ENCODE data around the gene SYNRG. TPM values are rescaled to one million over a fixed set of nuclear protein-coding genes. Genes with fewer than 3 reads are reported as not detected.

Gene SYNRG
- total and polyA plus RNA-seq, 5 donors from 2014 or later, result 72.0 to 118 (median 74.5) TPM

DNA sequence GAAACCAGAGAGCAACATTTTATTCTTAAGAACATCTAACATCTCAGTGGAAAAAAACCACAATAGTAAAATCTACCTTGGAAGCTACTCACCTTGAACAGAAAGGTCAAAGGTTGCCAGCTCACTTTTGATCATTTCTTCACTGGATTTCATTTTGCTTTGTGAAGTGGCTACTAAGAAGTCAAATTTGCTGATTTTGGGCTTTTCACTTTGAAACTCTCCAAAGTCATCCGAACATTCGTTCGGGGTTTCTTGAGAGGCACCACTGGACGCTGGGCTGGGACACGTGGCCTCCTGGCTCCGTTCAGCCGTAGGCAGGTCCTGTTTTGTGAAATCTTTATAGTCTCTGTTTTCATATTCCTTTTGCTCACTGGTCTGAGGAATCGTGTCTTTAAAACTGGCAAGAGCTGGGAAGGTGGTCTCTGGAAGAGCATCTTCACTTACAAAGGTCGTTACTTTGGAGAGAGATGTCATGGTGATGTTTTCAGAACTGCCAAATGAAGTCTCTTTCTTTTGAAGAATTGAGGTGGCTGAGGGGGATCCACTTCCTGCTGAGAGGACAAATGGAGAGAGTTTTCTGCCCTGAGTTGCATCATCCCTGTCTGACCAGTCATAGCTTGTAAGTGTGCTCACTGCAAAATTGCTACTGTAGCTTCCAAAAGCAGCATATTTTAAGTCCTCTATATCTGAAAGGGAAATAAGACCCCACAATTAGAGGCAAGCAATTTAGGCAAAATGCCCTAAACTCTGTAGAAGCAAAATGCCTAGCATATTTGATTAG lies 67.1 kb downstream of the SYNRG start:
- Mint-ChIP-seq H3K4me3 (no peak overlapping the region), H3K27ac (peak overlapping the region in 2 of 3 donors; percentile 14 to 62), H3K9me3 (no peaks in the 10 kb centered on the region), H3K27me3 (no peaks in the 10 kb centered on the region), H3K36me3 (peaks cover 36% of the 10 kb centered on the region), H3K4me1 (peaks cover 14 to 19% (median 17%) of the 10 kb centered on the region in 4 donors)
- no peaks in the 10 kb centered on the region for H3K4me1 ChIP-seq (ENCODE audit: control insufficient read depth, insufficient read depth, low read length, poor library complexity, severe bottlenecking)
- no peak overlapping the region for H3K27ac ChIP-seq (ENCODE audit: insufficient read depth, low read length, poor library complexity, severe bottlenecking)
- no peak overlapping the region for H3K4me3 ChIP-seq (ENCODE audit: low read depth, low read length)
- H3K9me3 ChIP-seq (ENCODE audit: control insufficient read depth in 2 of 2, low read length in 2 of 2), result no peaks in the 10 kb centered on the region
- DNase-seq, result no peak
- no peaks in the 10 kb centered on the region for H3K27me3 ChIP-seq (ENCODE audit: control insufficient read depth, insufficient read depth, low read length)
- ATAC-seq (ENCODE audit: low read depth in 2 of 2), result no peak
- peaks cover 77% of the 10 kb centered on the region for H3K36me3 ChIP-seq (ENCODE audit: control insufficient read depth, insufficient read depth, low read length)

DNA sequence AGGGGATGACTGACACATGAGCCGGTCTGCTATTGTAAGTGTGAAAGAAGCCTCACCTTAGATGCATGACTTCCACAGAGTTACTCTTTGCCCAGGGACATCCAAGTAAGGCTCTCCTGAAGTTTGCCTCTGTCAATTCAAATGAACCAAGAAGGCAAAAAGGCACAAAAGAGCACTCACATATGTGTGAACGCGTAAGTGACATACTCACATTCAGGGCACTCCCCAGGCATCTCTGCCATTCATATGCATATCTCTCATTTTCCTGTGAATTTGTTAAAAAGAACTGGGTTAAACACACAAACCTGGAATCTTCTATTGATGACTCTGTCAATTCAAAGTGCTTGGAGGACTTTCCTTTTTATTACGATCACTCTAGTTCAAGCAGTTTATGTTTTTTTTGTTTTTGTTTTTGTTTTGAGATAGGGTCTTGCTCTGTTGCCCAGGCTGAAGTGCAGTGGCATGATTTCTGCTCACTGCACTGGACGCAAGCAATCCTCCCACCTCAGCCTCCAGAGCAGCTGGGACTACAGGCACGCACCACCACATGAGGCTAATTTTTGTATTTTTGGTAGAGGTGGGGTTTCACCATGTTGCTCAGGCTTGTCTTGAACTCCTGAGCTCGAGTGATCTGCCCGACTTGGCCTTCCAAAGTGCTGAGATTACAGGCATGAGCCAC lies 70.1 kb downstream of the SYNRG start:
- peaks cover 53% of the 10 kb centered on the region for H3K36me3 Mint-ChIP-seq
- no peaks in the 10 kb centered on the region for H3K27me3 ChIP-seq (ENCODE audit: control insufficient read depth, insufficient read depth, low read length)
- peaks cover 97% of the 10 kb centered on the region for H3K36me3 ChIP-seq (ENCODE audit: control insufficient read depth, insufficient read depth, low read length)
- no peaks in the 10 kb centered on the region for H3K9me3 Mint-ChIP-seq
- no peak overlapping the region for H3K27ac Mint-ChIP-seq
- no peak overlapping the region for H3K27ac ChIP-seq (ENCODE audit: insufficient read depth, low read length, poor library complexity, severe bottlenecking)
- no peaks in the 10 kb centered on the region for H3K27me3 Mint-ChIP-seq
- no peaks in the 10 kb centered on the region for H3K4me1 ChIP-seq (ENCODE audit: control insufficient read depth, insufficient read depth, low read length, poor library complexity, severe bottlenecking)
- H3K9me3 ChIP-seq (ENCODE audit: control insufficient read depth in 2 of 2, low read length in 2 of 2), result no peaks in the 10 kb centered on the region
- H3K4me1 Mint-ChIP-seq, result peaks cover 0 to 9% (median 7%) of the 10 kb centered on the region in 4 donors
- no peak for DNase-seq
- H3K4me3 Mint-ChIP-seq, result no peak overlapping the region
- H3K4me3 ChIP-seq (ENCODE audit: low read depth, low read length), result no peak overlapping the region
- no peak for ATAC-seq (ENCODE audit: low read depth in 2 of 2)

- ATAC-seq (ENCODE audit: low read depth in 2 of 2) (no peak), DNase-seq (no peak)
- Mint-ChIP-seq H3K4me3 (no peak overlapping the region), H3K27me3 (no peaks in the 10 kb centered on the region), H3K4me1 (peaks cover 0 to 7% (median 0%) of the 10 kb centered on the region in 4 donors), H3K36me3 (peaks cover 51% of the 10 kb centered on the region), H3K27ac (peak overlapping the region in 2 of 3 donors; percentile 33 to 47), H3K9me3 (no peaks in the 10 kb centered on the region)
- peaks cover 85% of the 10 kb centered on the region for H3K36me3 ChIP-seq (ENCODE audit: control insufficient read depth, insufficient read depth, low read length)
- no peaks in the 10 kb centered on the region for H3K4me1 ChIP-seq (ENCODE audit: control insufficient read depth, insufficient read depth, low read length, poor library complexity, severe bottlenecking)
- no peak overlapping the region for H3K27ac ChIP-seq (ENCODE audit: insufficient read depth, low read length, poor library complexity, severe bottlenecking)
- H3K27me3 ChIP-seq (ENCODE audit: control insufficient read depth, insufficient read depth, low read length), result no peaks in the 10 kb centered on the region
- no peak overlapping the region for H3K4me3 ChIP-seq (ENCODE audit: low read depth, low read length)
- no peaks in the 10 kb centered on the region for H3K9me3 ChIP-seq (ENCODE audit: control insufficient read depth in 2 of 2, low read length in 2 of 2)
Observed at GRCh38 chr17:37535906-37536305, 73.3 kb downstream of the SYNRG start.

DNA sequence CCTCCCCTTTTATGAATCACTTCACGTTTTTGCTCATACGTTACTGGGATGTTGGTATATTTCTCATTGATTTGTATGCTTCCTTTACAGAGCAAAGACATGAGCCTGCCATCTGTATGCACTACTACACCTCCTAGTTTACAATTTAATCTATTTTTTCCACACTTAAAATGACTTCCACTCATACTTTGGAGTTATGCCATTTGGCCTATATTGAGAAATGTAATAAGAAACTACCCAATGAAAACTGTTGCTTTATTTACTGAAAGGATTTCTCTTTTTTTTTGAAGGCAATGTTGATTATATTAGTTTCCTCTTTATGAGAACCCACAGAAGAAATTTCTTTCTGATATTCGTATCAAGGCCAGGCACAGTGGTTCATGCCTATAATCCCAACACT lies 76.5 kb downstream of the SYNRG start:
- no peak overlapping the region for H3K4me3 ChIP-seq (ENCODE audit: low read depth, low read length)
- H3K4me1 ChIP-seq (ENCODE audit: control insufficient read depth, insufficient read depth, low read length, poor library complexity, severe bottlenecking), result no peaks in the 10 kb centered on the region
- no peaks in the 10 kb centered on the region for H3K9me3 ChIP-seq (ENCODE audit: control insufficient read depth in 2 of 2, low read length in 2 of 2)
- DNase-seq (no peak), ATAC-seq (ENCODE audit: low read depth in 2 of 2) (no peak)
- no peak overlapping the region for H3K4me3 Mint-ChIP-seq
- no peak overlapping the region for H3K27ac ChIP-seq (ENCODE audit: insufficient read depth, low read length, poor library complexity, severe bottlenecking)
- peaks cover 0 to 11% (median 3%) of the 10 kb centered on the region in 4 donors for H3K4me1 Mint-ChIP-seq
- H3K27ac Mint-ChIP-seq, result peak overlapping the region in 1 of 3 donors; percentile 44
- peaks cover 86% of the 10 kb centered on the region for H3K36me3 ChIP-seq (ENCODE audit: control insufficient read depth, insufficient read depth, low read length)
- H3K9me3 Mint-ChIP-seq, result no peaks in the 10 kb centered on the region
- H3K36me3 Mint-ChIP-seq, result peaks cover 49% of the 10 kb centered on the region
- no peaks in the 10 kb centered on the region for H3K27me3 ChIP-seq (ENCODE audit: control insufficient read depth, insufficient read depth, low read length)
- H3K27me3 Mint-ChIP-seq, result no peaks in the 10 kb centered on the region

- Histone ChIP-seq H3K4me1 (ENCODE audit: control insufficient read depth, insufficient read depth, low read length, poor library complexity, severe bottlenecking) (no peaks in the 10 kb centered on the region), H3K36me3 (ENCODE audit: control insufficient read depth, insufficient read depth, low read length) (peaks cover 79% of the 10 kb centered on the region), H3K27me3 (ENCODE audit: control insufficient read depth, insufficient read depth, low read length) (no peaks in the 10 kb centered on the region), H3K9me3 (ENCODE audit: control insufficient read depth in 2 of 2, low read length in 2 of 2) (no peaks in the 10 kb centered on the region), H3K4me3 (ENCODE audit: low read depth, low read length) (no peak overlapping the region), H3K27ac (ENCODE audit: insufficient read depth, low read length, poor library complexity, severe bottlenecking) (no peak overlapping the region)
- DNase-seq (no peak), ATAC-seq (ENCODE audit: low read depth in 2 of 2) (no peak)
- Mint-ChIP-seq H3K27me3 (no peaks in the 10 kb centered on the region), H3K9me3 (peaks cover 0 to under 1% (median 0%) of the 10 kb centered on the region in 7 donors), H3K36me3 (peaks cover 35% of the 10 kb centered on the region), H3K4me1 (peaks cover 0 to 11% (median 7%) of the 10 kb centered on the region in 4 donors), H3K4me3 (no peak overlapping the region), H3K27ac (peak overlapping the region in 1 of 3 donors; percentile 16)
Observed at GRCh38 chr17:37530420-37530819, 78.8 kb downstream of the SYNRG start.

DNA sequence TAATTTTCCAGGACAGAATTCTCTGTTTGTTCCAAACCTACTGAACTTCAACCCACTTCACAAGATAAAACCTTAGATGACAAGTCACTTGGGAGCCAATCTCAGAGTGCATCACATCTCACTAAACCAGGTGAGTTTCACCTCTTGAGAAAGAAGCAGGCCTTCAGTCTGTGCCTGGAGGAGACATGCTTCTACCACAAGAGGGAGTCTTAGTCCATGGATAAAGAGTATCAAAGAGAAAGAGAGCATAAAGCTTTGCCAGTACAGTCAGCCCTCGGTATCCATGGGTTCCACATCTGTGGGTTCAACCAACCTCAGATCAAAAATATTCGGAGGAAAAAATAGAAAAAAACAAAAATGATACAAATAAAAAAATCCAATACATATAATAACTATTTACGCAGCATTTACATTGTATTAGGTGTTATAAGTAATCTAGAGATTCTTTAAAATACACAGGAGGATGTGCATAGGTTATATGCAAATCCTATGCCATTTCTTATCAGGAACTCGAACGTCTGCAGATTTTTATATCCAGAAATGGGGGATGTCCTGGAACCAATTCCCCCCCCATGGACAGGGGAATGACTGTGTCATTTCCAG lies 81.9 kb downstream of the SYNRG start:
- DNase-seq (peak in 2 of 3 donors; percentile 50 to 64), ATAC-seq (ENCODE audit: low read depth in 2 of 2) (peak; percentile 61 to 64)
- Histone ChIP-seq H3K27me3 (ENCODE audit: control insufficient read depth, insufficient read depth, low read length) (no peaks in the 10 kb centered on the region), H3K4me1 (ENCODE audit: control insufficient read depth, insufficient read depth, low read length, poor library complexity, severe bottlenecking) (no peaks in the 10 kb centered on the region), H3K9me3 (ENCODE audit: control insufficient read depth in 2 of 2, low read length in 2 of 2) (no peaks in the 10 kb centered on the region), H3K4me3 (ENCODE audit: low read depth, low read length) (no peak overlapping the region), H3K27ac (ENCODE audit: insufficient read depth, low read length, poor library complexity, severe bottlenecking) (no peak overlapping the region), H3K36me3 (ENCODE audit: control insufficient read depth, insufficient read depth, low read length) (peaks cover 86% of the 10 kb centered on the region)
- Mint-ChIP-seq H3K4me1 (peaks cover 0 to 26% (median 19%) of the 10 kb centered on the region in 4 donors), H3K9me3 (peaks cover 0 to 4% (median 0%) of the 10 kb centered on the region in 7 donors), H3K27me3 (no peaks in the 10 kb centered on the region), H3K4me3 (no peak overlapping the region), H3K27ac (no peak overlapping the region), H3K36me3 (peaks cover 40% of the 10 kb centered on the region)

DNA sequence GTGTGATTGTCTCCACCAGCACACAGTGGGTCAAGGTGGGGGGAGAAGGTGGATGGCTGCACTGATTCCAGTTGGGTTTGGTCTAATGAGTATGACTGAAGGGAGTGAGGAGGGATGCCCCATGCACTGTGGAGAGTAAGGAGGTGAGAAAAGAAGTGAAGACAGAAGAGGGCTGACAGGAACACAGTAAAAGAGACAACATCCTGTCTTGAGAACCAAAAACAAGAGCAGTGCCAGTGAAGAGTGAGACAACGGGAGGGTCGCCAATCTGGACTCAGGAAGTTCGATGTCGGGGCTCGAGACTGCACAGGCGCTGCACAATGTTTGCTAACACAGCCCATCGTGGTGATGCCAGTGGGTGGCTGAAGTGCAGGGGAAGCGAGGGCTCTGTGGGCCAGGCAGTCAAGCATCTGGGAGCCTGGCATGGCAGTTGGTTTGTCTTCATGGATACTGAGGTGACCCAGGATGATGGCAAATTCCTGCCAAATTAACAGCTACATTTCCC lies 85.5 kb downstream of the SYNRG start:
- H3K27ac ChIP-seq (ENCODE audit: insufficient read depth, low read length, poor library complexity, severe bottlenecking), result no peak overlapping the region
- Mint-ChIP-seq H3K27me3 (no peaks in the 10 kb centered on the region), H3K27ac (peak overlapping the region; percentile 64 to 74 (median 72)), H3K9me3 (peaks cover 0 to 4% (median 0%) of the 10 kb centered on the region in 7 donors), H3K4me1 (peaks cover 10 to 22% (median 21%) of the 10 kb centered on the region in 4 donors), H3K4me3 (peak overlapping the region in 1 of 4 donors; percentile 36), H3K36me3 (peaks cover 41% of the 10 kb centered on the region)
- peak in 1 of 2 donors; percentile 51 for ATAC-seq (ENCODE audit: low read depth in 2 of 2)
- no peaks in the 10 kb centered on the region for H3K9me3 ChIP-seq (ENCODE audit: control insufficient read depth in 2 of 2, low read length in 2 of 2)
- no peaks in the 10 kb centered on the region for H3K4me1 ChIP-seq (ENCODE audit: control insufficient read depth, insufficient read depth, low read length, poor library complexity, severe bottlenecking)
- no peak overlapping the region for H3K4me3 ChIP-seq (ENCODE audit: low read depth, low read length)
- H3K27me3 ChIP-seq (ENCODE audit: control insufficient read depth, insufficient read depth, low read length), result no peaks in the 10 kb centered on the region
- DNase-seq, result peak in 1 of 3 donors; percentile 29
- peaks cover 84% of the 10 kb centered on the region for H3K36me3 ChIP-seq (ENCODE audit: control insufficient read depth, insufficient read depth, low read length)
